NCI-H460 (cell line): ENCODE data around the gene TCF7L1. TPM values are rescaled to one million over a fixed set of nuclear protein-coding genes. Genes with fewer than 3 reads are reported as not detected.

Experiments used
- DNase-seq: peaks from one replicate; pipeline ENCODE4 v3.0.0-alpha.2; 2016; ENCODE audit warnings: low read depth; ENCODE audit errors: extremely low read depth
- total RNA-seq: library from RNA; depleted of rRNA; stranded (reverse); fragments of >200 nt; shearing (Covaris generic); gene quantifications from 2 replicates; pipeline ENCODE4 v1.2.3, GENCODE V29; 2014

TCF7L1 gene
- total RNA-seq, 1 experiment from 2014 or later: 0.12 TPM

DNA sequence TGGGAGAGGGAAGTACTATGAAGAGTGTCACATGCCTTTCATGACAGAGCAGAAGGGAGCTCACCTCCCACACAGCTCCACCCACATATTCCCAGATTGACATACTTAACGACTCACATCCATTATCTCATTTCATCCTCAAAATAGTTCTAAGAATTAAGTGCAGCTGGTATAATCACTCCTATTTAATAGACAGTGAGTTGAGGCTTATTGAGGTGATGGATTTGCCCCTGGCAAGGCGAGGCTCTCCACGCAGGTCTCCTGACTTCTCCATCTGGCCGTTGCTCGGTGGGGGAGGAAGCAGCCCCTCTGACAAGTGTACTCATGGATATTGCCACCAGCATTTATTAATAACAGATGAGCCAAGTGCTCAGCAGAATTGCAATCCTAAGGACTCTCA is 113.2 kb downstream of the TCF7L1 start:
- DNase-seq: no peak

DNA sequence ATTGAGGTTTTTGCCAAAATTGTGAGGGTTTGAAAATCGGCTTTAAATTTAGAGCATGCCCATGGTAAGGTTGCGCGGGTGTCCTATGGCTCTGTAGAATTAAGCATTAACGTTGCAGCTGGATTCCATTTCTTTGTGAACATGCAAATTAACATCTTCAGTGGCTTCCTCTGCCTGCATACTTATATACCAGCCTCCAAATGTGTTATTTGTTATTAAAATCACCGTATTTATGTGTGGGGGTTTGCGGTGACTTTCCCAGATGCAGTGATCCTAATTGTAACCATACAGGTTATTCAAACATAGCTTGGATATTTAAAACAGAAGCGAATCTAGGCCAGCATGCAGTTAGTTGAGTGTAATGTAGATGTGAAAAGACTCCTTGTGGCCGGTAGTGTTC is 114.4 kb downstream of the TCF7L1 start:
- DNase-seq: no peak

DNA sequence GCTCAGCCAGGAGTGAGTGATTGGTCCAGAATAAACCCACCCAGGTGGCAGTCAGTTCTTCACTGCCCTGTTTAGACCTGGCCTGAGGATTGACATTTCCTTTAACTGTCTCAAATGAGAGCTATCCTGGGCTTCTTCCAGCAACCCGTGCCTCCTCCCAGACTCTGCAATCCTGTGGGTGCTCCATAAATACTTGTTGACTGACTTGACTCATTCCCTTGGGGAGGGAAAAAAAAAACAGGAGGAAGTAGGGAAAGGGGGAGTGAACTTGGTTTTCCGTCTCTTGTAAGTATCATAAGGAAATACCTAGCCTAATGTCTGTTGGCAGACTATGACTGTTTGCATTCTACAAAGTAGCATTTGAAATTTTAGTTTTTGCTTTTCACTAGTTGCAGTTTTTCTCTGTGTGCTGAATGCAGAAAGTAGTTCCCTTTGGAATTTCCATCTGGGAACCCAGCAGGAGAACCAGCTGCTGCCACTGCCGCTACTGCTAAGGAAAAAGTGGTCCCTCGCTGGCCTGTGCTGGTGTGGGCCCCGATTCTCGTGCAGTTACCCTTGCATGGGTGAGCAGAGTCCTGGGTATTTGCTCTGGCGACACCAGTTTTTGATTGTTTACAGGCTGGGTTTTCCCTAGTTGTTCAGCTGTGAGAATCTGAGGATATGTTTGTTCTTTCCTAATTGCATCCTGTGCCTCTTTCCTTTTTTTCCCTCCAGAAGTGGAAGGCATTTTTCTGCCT is 115.7 kb downstream of the TCF7L1 start:
- no peak for DNase-seq

DNA sequence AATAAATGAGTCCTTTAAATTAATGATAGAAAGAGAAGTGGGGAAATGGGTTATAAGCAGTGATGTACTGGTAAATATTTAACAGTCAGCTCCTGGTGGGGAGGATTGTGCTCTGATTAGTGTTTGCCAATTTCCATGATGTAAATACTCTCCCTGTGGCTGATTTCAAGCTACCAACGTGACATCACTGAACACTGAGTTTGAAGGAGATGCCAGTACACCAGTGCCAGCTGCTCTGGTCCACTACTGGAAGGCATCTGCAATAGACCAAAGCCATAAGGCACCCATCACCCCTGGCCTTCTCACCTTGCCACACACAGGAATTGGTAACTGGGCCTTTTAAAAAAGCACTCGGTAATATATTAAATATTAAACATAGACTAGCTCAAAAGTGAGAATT is 116.9 kb downstream of the TCF7L1 start:
- no peak for DNase-seq

DNA sequence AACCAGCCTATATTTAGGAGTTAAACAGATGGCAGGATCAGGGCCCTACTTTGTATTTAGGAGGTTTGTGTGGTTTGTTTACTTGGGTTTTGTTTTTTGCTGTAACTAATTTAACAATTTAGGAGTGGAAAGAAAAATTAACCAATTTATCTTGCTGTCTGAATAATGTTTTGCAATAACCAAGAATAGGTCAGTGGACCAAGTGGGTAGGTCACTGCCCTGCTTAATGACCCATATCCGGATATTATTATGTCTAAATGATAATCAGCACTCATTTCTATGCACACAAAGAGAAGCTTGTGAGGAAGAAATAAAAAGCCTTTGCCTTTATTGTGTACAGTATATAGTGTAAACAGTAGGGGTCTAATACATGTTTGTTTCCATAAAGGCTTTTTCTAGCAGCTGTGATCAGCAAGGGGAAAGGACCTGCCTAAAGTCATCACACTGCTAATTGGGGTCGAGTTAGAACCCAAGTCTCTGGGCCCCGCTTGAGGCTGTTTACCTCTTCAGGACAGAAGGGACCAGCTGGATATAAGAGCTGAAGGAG is 118.0 kb downstream of the TCF7L1 start:
- no peak for DNase-seq

DNA sequence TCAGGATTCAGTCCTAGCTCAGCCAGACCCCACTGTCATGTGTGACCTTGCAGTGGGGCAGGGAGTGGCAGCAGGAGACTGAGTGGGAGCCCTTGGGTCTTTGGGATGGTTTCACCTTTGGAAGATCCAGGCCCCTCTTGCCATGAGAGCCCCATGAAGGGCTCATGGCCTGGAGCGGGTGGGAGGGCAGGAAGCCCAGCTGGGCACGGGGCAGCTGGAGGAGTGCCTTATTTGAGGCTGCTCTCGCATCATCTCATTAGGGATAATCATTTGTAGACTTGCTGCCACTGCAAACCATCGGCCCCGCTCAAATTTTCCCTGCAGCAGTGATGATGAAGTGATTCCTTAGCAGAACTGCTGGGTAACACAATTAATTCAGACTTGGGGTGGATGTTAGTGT is 120.7 kb downstream of the TCF7L1 start:
- no peak for DNase-seq

DNA sequence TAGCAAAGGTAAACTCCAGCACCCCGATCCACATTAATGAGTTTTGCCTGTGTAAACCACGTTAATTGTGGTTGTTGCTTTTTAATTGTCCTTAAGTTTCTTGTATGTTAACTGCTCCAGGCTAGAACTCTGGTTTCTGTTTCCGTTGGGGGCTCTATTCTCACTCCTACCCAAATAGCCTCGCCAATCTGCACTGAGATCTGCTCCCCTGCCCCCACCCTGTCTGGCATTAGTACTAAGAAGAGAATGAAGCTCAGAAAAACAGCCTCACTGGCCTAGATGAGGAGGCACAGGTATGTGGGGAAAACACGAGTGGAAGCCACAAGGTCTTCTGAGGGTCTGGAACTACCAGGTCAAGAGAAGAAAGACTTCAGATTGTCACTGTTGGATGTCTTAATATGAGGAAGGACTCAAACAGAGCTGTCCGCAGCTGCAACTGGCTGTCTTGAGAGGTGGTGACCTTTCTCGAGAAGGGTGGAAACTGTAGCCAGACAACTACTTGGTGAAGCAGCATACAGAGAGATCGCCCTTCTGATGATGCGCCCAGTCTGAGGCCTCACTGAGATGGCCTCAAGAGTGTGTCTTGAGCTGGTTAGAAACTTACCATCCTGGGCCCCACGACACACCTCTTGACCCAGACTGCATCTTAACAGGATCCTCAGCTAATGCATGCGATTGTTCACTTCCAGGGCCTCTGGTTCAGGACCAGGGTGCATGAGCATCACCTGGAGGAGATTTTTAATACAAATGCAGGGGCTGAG is 121.5 kb downstream of the TCF7L1 start:
- DNase-seq: no peak

DNA sequence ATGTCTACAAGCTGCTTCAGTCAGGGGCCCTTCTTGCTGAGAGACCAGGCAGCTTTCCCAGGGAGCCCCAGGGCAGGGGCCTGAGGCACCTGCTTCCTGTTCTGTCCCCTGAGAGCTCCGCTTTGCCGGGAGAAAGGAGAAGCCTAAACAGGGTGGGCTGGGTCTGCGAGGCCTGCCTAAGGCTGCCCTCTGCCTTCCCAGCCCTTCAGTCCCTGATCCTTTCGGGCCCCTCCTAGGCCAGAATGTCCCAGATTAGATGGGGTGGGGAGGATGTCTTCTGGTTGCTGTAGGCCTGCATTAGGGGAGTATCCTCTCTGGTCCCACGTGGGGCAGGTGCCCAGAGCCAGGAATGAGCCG is 122.2 kb downstream of the TCF7L1 start:
- no peak for DNase-seq

DNA sequence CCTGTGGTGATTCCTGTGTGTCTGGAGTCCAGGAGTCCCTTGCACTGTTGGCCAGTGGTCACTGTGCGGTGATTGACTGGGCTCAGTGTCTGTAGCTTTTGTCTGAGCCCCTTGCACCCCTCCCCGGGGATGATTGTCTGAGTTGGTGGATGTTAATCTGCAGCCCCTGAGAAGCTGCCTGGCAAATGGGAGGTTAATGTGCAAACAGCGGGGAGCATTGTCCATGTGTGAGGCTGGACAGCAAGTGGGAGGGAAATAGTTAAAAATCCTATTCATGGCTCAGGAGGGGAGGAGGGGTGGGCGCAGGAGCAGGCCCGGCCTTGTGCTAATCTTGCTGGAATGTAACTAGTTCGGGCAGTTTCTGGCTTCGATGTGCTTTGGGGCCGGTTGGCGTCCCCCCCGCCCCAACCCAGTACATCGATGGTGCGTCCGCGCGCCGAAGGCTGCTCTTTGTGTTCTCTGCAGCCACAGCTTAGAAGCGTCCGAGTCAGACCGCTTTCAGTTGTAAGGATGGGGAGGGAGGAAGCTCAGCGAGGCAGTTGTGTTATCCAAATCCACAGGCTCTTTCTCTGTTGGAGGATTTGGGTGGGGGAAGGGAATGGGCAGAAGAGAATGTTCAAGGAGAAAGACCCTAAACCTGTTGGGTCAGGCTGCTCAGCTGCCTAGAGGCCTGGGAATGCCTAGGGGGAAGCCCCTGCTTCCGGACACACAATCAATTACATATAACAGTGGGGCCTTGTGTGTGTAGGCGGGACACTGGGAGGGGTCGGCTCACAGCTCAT is 122.8 kb downstream of the TCF7L1 start:
- no peak for DNase-seq

DNA sequence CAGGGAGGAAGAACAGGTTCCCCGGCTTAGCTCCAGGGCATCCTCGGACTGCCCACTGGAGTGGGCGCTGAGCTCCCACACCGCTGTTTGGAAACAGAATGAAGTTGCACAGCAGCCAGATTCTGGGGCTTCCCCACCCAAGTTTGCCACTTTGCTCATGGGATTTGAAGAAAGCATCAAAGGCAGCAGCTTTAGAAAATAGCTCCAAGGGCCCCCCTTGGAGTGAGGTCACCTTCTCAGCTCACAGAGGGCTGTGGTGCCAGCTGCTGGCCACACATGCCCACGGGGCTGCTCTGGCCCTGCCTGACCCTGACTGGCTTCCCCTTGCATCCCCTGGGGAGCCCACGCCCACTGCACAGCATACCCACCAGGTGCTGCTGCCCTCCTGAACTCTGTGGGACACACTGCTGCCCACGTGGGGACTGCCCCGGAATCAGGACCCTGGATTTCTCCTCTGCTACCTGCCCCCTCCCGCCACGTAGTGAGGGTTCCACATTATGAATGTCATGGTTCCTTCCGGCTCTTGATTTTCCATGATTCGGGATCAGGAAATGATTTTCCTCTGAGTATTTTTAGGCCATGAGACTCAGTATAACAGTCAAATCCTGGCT is 124.3 kb downstream of the TCF7L1 start:
- DNase-seq: no peak

DNA sequence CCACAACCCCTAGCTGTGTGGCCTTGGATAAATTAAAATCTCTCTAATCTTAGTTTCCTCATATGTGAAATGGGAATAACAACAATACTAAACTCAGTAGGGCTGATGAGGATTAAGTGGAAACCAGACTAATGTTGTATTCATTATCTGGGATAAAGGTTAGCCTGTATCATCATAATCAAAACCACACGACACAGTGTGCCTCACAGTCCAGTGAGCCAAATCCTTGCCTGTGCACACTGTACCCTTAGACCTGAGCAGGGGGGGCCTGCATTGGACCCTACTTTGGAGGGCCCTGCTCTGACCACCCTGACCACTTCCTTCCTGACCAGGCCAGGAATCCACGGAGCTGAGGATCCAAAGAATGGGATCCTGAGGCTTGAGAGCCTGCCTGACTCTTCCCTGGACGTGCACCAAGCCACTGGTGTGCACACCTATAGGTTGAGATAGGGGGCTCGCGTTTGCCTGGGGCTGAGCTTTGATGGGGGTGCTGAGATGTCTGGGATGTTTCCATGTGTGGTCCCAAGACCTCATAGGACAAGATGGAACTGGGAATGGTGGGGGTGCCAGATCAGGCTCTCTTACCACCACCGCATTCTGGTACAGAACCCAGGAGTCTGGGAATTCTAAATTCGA is 124.9 kb downstream of the TCF7L1 start:
- DNase-seq: no peak

DNA sequence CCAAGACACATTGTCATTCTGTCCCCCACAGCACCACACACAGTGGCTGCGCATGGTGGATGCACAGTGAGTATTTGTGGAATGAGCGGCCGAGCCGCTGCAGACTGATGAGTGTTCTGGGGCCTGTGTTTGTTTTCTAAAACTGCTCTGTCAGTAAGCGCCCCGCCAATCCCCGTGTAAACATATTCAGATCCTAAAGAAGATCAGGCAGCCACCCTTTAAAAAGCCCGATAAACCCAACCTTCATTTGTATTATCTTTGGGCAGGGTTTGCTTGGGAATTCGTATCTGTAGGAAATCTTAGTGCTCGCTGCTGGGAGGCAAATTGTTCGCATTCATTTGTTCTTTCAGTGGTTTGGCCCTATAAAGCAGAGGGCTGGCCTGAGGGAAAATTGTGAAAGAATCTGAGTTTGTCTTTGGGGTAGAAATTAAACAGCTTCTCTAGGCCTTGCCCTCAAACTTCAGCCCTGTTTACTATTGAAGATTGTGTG is 126.0 kb downstream of the TCF7L1 start:
- DNase-seq: no peak

DNA sequence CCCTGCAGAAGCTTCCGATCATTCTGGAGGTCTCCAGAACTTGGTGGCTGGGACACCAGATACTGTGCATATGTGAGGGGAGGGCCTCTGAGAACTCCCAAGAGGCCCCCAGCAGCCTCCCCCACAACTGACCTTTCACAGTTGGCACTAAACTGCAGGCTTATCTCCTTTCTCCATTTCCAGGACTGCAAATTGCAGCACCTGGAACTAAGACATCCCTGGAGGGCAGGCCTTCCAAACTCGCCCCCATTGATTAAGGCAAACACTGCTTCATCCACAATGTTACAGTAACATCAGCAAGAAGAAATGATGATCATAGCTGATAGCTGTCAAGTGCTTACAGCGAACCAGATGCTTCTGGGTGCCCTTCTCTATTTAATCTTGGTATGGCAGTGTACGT is 126.7 kb downstream of the TCF7L1 start:
- DNase-seq: no peak

DNA sequence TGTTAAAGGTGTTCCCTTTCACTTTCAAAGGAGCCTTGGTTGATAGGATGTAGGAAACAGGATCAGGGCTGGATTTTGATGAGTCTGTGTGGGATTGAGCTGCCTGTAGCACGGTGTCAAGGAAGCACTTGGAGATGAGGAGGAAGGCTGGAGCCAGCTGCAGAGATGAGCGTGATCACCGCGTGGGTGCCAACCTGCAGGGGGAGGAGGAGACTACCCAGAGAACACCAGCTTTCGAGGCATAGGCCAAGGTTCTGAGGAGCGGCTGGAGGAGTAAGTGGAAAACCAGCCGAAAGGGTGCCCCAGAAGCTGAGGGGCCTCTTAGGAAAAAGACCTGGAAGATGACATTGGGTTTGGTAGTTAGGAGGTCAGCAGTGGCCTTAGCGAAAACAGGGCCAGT is 130.4 kb downstream of the TCF7L1 start:
- DNase-seq: no peak

DNA sequence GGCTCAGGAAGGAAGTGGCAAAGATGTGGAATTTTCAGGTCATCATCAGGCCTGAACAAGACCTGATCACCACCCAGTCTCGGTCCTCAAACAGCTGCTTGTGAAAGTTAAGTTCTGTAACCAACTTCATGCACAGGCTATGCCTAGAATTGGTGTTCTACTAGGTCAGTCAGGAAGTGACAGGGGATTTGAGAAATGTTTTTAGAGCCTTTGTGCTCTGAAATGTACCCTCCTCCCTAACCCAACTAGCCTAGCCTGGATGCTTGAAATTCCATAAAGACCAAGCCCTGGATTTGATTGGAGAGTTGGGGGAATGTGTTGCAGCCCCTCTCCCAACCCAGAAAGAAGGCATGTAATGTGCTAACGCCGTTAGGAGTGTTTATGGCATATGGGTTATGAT is 131.3 kb downstream of the TCF7L1 start:
- DNase-seq: no peak

DNA sequence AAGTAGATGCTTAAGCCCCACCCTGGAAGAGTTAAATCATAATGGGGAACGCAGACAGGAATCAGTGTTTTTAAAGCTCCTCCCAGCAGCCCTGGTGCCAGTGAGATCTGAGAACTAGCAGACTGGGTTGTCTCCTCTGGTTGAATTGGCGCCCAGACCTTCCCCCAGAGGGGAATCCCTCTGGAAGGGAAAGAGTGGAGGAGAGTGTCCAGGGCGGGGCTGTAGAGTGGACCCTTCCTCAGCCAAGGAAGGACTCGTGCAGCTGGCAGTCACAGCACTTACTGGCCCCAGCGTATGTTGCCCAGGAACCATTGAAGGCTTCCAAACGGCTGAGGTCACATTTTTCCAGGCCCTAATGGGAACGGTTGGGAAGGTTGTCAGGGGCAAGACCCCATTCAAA is 132.1 kb downstream of the TCF7L1 start:
- no peak for DNase-seq

DNA sequence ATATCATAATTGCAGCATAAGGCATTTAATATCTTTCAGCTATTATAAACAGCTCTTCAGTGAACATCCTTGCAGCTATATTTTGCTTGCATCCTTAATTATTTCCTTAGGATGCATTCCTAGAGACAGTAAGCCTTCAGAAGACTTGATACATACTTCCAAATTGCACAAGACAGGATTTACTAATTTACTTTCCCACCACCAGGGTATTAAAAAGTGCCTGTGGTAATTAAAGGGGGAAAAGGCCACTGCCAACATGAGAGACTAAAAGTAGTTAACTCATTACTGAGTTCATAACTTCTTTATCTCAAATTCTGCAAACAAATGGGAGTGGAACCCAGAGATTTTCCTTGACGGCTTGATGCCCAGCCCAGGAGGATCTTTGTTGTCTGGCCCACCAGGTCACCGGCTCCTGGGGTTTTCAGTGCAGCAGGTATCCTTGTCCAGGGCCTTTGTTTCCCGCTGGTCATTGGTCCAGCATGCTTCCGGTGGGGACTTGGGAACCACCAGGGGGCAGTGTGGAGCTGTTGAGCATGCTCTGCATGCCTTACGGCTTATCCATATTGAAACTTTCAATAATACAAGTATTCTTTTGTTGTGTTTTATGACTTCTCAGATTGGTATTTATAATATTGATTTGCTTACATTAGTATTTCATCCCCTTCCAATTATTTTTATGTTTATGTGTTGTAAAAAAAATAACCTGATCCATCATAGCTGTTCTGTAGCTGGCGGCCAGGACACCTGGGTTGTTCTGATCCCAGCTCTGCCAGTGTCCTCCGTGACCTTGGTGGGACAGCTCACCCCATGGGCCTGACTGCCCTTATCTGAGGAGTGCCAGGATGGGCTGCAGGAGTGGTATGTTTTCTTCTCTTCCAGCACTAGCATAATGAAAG is 133.2 kb downstream of the TCF7L1 start:
- DNase-seq: peak; percentile 44

DNA sequence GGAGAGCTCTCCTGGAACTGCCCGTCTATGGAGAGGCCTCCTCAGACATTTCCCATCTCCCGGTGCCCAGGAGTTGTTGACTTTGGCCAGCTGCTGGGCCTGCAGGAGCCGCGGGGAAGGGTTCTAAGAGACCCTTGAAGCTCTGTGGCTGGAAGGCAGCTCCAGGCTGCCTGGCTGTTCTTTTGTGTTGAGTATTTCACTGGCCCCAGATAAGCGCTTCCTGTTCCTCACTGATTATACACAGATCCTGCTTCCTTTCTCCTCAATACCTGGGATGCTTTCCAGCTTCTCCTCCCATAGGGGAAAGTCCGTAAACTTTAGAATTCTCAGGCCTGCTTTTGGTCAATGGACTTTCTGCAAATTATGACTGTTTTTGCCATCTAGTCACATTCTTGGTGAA is 136.8 kb downstream of the TCF7L1 start:
- no peak for DNase-seq

DNA sequence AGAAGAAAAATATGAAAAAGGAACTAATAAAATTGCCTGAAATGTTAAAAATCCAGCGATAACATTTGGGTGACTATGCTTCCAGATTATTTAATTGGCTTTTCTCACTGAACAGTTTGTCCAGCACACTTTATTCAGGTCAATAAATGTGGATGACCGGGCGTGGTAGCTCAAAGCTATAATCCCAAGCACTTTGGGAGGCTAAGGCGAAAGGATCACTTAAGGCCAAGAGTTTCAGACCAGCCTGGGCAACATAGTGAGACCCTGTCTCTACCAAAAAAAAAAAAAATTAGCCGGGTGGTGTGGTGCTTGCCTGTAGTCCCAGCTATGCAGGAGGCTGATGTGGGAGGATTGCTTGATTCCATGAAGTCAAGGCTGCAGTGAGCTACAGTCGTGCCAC is 139.2 kb downstream of the TCF7L1 start:
- no peak for DNase-seq
